ENCODE measurements around the gene EPB41. TPM values are rescaled to one million over a fixed set of nuclear protein-coding genes. Genes with fewer than 3 reads are reported as not detected.

EPB41 gene
- total and polyA plus RNA-seq, 2 donors (not counting 3 experiments of a cell fraction or from before 2014, with no cell fraction given): 22.3 to 45.7 TPM

DNA sequence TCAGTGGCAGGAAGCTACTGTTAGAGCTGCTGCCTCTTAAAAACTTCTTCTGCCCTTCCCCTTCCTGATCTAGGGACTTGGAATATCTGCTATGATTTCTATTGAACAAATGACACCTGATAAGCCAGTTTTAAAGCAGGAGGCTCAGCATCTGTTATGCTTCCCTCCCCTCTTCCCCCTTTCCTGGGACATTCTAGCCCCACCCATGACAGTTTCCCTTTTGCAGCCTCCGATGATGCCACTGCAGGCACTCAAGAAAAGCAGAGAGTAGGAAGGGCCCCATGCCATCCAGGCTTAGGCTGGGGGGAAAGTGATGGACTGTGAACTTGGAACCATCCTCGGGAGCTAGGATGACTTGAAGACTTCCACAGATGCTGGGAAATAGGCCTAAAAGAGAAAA lies 15.1 kb upstream of the EPB41 start:
- Histone ChIP-seq H4K20me1 (replicated peaks; ENCODE audit: control insufficient read depth, extremely low read depth, insufficient read depth, low read length) (no peaks in the 10 kb centered on the region), H3K4me2 (ENCODE audit: insufficient read depth, low read length) (no peak overlapping the region), H3K4me3 (replicated peaks in 1 of 3; ENCODE audit: insufficient read depth in 1 of 3, low read depth in 1 of 3, low read length in 3 of 3) (no peak overlapping the region), H3K4me1 (ENCODE audit: control insufficient read depth, extremely low read depth, insufficient read depth, low read length) (peaks cover 10% of the 10 kb centered on the region), H3K27ac (ENCODE audit: insufficient read depth, low read depth, low read length) (no peak overlapping the region), H3K9ac (replicated peaks; ENCODE audit: extremely low read depth, insufficient read depth, low read length) (no peak overlapping the region), H3K27me3 (ENCODE audit: control insufficient read depth in 2 of 2, insufficient read depth in 2 of 2, low read length in 2 of 2) (no peaks in the 10 kb centered on the region), H3K9me1 (replicated peaks; ENCODE audit: control insufficient read depth, extremely low read depth, insufficient read depth, low read length) (no peaks in the 10 kb centered on the region), H3K79me2 (ENCODE audit: control insufficient read depth, insufficient read depth, low read length) (no peaks in the 10 kb centered on the region), H3K36me3 (ENCODE audit: control insufficient read depth in 2 of 2, extremely low read depth in 1 of 2, insufficient read depth in 2 of 2, low read length in 2 of 2) (no peaks in the 10 kb centered on the region), H3K9me3 (replicated peaks; ENCODE audit: control insufficient read depth, insufficient read depth, low read length) (no peaks in the 10 kb centered on the region), H2AFZ (ENCODE audit: low read depth, low read length) (no peak overlapping the region)
- DNase-seq (ENCODE audit: low read depth, low spot score) (no peak), FAIRE-seq (no peak)
- intact Hi-C loops (cut with micrococcal nuclease): no loop called here
- ChIA-PET CTCF (interaction anchor here (1.0 to 2.1 kb wide), 3 partner anchors 22 to 137 kb away, joined by 5 to 8 read pairs (median 5); no protein-coding TSS in a partner anchor), POLR2A (no interaction called here)
- dilution Hi-C loops (cut with MboI; ENCODE audit: extremely low pct_ligation_motif_present, low sequenced_read_pairs): no loop called here
- no TSS peak for BruUV-seq (replicated peaks)
- TF ChIP-seq JUN (IDR thresholded peaks at IDR 0.05; ENCODE audit: borderline replicate concordance, insufficient read depth, insufficient read length, low read depth): no peak
- TF ChIP-seq POLR2AphosphoS5 (IDR thresholded peaks at IDR 0.05; ENCODE audit: insufficient read depth, low read depth, low read length): no peak
- no peak for TF ChIP-seq FOS (IDR thresholded peaks at IDR 0.05; ENCODE audit: borderline replicate concordance, insufficient read depth, low read length)

- Histone ChIP-seq H3K4me2 (ENCODE audit: insufficient read depth, low read length) (no peak overlapping the region), H3K4me1 (ENCODE audit: control insufficient read depth, extremely low read depth, insufficient read depth, low read length) (peaks cover 10% of the 10 kb centered on the region), H2AFZ (ENCODE audit: low read depth, low read length) (no peak overlapping the region), H3K79me2 (ENCODE audit: control insufficient read depth, insufficient read depth, low read length) (no peaks in the 10 kb centered on the region), H3K9me3 (replicated peaks; ENCODE audit: control insufficient read depth, insufficient read depth, low read length) (no peaks in the 10 kb centered on the region), H3K9me1 (replicated peaks; ENCODE audit: control insufficient read depth, extremely low read depth, insufficient read depth, low read length) (no peaks in the 10 kb centered on the region), H3K27ac (ENCODE audit: insufficient read depth, low read depth, low read length) (no peak overlapping the region), H3K4me3 (replicated peaks in 1 of 3; ENCODE audit: insufficient read depth in 1 of 3, low read depth in 1 of 3, low read length in 3 of 3) (no peak overlapping the region), H4K20me1 (replicated peaks; ENCODE audit: control insufficient read depth, extremely low read depth, insufficient read depth, low read length) (no peaks in the 10 kb centered on the region), H3K27me3 (ENCODE audit: control insufficient read depth in 2 of 2, insufficient read depth in 2 of 2, low read length in 2 of 2) (no peaks in the 10 kb centered on the region), H3K36me3 (ENCODE audit: control insufficient read depth in 2 of 2, extremely low read depth in 1 of 2, insufficient read depth in 2 of 2, low read length in 2 of 2) (no peaks in the 10 kb centered on the region), H3K9ac (replicated peaks; ENCODE audit: extremely low read depth, insufficient read depth, low read length) (no peak overlapping the region)
- dilution Hi-C loops (cut with MboI; ENCODE audit: extremely low pct_ligation_motif_present, low sequenced_read_pairs): no loop called here
- no peak for TF ChIP-seq FOS (IDR thresholded peaks at IDR 0.05; ENCODE audit: borderline replicate concordance, insufficient read depth, low read length)
- TF ChIP-seq POLR2AphosphoS5 (IDR thresholded peaks at IDR 0.05; ENCODE audit: insufficient read depth, low read depth, low read length): no peak
- no peak for TF ChIP-seq GATA2 (IDR thresholded peaks at IDR 0.05; ENCODE audit: insufficient read depth, insufficient read length, low read depth, low read length)
- TF ChIP-seq, protein P1, sequence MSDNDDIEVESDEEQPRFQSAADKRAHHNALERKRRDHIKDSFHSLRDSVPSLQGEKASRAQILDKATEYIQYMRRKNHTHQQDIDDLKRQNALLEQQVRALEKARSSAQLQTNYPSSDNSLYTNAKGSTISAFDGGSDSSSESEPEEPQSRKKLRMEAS (IDR thresholded peaks at IDR 0.05; ENCODE audit: insufficient read depth, insufficient read length): no peak
- no peak for TF ChIP-seq MYC (IDR thresholded peaks at IDR 0.05; ENCODE audit: low read depth, low read length)
- TF ChIP-seq CTCF (IDR thresholded peaks at IDR 0.05; ENCODE audit: extremely low read depth in 1 of 2, insufficient read depth in 1 of 2, low read depth in 1 of 2, low read length in 2 of 2): no peak
- TF ChIP-seq EZH2 (IDR thresholded peaks at IDR 0.05; ENCODE audit: borderline replicate concordance, low read depth, low read length, severe bottlenecking): no peak
- POLR2A ChIA-PET: no interaction called here
- DNase-seq (ENCODE audit: low read depth, low spot score): no peak
- CTCF ChIA-PET: no interaction called here
- intact Hi-C loops (cut with micrococcal nuclease): no loop called here
- BruUV-seq (replicated peaks): no TSS peak
- FAIRE-seq: no peak
These were observed 13.8 kb upstream of the EPB41 start for GRCh38 chr1:28900562-28900961.

All from endothelial cell of umbilical vein (primary cell).